ENCODE data around the gene SALL3. TPM values are rescaled to one million over a fixed set of nuclear protein-coding genes. Genes with fewer than 3 reads are reported as not detected.

SALL3 gene
- total RNA-seq, 1 donor from 2014 or later = 0.30 TPM

- intact Hi-C loops (cut with DNase I) = no loop called here
- DNase-seq (ENCODE audit: low spot score) = no peak
These were observed 1.1 kb upstream of the SALL3 start for GRCh38 chr18:78978349-78979055.

DNA sequence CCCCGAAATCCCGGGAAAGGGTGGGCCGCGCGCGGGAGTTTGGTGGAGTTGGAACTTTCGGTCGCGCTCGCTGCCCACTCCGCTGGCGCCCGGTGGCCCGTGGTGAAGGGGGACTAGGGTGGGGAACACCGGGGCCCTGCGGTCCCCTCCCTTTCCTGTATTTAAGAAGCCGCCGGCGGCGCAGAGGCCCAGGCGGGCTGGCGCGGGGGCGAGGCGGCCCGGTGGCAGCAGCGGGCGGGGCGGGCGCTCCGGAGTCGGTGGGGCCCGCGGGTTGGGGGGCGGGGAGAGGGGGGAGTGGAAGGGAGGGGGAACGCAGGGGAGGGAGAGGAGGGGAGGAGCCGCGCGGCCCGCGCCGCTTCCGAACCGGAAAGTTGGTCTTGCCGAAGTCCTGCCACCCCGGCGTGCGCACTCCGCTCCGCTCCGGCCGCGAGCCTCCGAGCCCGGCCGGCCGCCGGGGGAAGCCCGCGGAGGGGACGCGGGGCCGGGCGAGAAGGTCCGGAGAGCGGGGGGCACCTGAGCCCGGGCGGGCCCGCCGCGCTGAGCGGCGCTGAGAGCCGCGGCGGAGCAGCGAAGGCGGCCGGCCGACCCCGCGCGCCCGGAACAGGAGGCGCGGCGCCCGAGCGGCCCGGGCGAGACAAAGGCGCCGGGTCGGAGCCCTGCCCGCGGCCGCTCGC is 425 bp upstream of the SALL3 start:
- no peak for DNase-seq (ENCODE audit: low spot score)
- intact Hi-C loops (cut with DNase I) = no loop called here

- no peak for DNase-seq (ENCODE audit: low spot score)
- intact Hi-C loops (cut with DNase I) = no loop called here
These were observed 707 bp downstream of the SALL3 start for GRCh38 chr18:78980279-78980771.

DNA sequence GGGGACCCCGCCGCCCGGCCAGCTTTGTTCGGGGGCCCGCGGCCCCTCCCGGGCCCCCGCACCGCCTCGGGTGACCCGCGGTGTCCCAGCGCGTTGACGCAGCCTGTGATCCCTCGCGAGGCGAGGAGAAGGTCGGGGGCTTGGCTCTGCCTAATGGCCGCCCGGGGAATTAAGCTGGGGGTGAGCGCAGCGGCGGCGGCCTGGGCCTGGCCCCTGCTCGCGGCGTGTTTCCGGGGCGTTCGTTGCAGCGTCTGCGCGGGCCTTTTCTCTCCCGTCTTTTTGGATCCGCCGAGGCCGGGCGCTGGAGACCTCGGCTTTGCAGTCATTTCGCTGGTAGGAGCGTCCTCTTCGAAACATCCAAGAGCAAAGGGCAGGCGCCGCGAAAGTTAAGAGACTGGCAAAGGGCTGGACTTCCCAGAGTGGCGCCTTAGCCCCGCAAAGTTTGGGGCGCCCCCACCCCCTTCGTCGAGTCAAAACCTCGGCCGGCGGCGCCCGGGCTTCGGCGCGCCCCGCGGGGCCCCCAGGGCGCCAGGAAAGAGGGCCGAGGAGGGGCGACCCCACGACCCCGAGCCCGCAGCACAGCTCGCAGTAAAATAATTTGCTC is 1.3 kb downstream of the SALL3 start:
- intact Hi-C loops (cut with DNase I) = no loop called here
- DNase-seq (ENCODE audit: low spot score) = no peak

DNA sequence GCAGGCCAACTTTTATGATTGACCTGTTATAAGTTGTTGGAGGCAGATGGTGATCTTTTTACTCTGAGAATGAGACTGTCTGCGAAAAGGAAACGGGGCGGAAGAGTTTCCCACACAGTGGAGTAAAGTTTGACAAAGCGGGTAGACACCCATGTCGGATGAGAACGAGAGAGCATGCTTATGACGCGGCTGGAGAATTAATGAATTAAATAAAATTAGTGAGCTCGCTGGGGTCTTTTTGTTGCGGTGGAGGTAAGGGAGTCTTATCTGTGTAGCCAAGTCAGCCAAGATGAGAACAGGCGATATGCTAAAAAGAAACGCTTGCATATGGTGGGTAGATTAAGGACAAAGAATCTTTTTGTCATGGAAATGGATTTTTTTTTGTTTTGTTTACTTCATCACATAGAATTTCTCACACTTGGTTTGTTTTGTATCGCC is 1.8 kb downstream of the SALL3 start:
- no peak for DNase-seq (ENCODE audit: low spot score)
- intact Hi-C loops (cut with DNase I) = no loop called here

GRCh38 chr18:78981989-78982620 is 2.5 kb downstream of the SALL3 start:
- intact Hi-C loops (cut with DNase I) = no loop called here

GRCh38 chr18:78983512-78983911 is 3.9 kb downstream of the SALL3 start:
- intact Hi-C loops (cut with DNase I) = no loop called here
- no peak for DNase-seq (ENCODE audit: low spot score)

More at GRCh38 chr18:78981989-78982620, 2.5 kb downstream of the SALL3 start:
- DNase-seq (ENCODE audit: low spot score) = no peak

DNA sequence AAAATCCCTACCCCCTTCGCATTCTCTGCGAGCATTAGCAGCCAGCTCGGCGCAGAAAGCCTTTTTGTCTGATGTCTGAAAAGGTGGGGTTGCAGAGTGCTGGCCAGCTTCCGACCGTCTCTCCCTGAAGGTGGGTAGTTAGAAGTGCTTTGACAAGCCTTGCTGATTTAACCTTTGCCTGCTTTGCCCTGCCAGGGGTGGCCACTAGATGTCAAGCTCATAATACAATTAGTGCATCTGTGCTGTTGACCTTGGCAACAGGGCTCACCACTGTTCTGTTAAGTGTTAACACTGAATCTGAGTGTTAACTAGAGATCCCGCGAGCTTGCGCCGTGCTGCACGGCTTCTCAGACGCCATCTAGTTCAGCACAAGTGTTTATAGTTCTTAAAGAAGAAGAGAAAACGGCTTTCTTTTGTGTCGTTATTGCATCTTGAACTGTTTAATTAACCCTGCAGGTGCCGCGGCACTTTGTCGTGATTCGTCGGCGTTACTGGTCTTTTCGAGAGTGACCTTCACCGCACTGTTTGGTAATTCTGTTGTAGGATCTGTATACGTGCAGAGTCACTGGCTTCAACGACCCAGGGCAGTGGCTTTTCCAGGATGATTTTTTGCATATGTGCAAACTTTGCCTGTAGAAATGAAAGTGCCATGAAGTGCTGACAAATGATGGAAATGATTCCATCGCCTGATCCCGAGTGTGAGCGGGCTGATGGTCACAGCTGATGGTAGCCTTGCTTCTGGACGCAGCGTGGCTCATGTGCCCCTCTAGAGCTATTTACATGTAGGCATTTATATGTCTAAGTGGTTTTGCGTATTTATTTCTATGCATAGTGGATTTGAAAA is 5.5 kb downstream of the SALL3 start:
- intact Hi-C loops (cut with DNase I) = no loop called here
- no peak for DNase-seq (ENCODE audit: low spot score)

DNA sequence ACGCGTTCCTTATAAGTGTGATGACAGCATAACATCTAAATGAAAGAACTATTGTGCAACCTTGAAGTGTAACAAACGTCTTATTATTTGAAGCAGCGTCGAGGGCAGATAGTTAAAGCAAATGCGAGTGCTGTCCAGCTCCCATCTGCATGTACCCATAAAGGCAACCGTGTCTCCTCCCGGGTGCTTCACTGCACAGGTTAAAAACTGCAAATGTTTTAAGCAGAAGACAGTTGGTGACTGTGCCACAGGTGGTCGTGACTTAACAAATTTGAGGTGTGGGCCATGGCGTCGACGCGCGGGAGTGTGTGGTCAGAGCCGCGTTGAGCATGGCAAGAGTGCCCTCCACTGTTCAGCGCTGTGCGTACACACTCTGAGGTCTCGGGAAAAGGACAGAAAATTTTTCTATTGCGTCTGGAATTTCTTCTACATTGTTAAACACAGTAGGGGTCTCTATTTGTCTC is 6.4 kb downstream of the SALL3 start:
- intact Hi-C loops (cut with DNase I) = no loop called here

GRCh38 chr18:78991446-78991845 is 11.8 kb downstream of the SALL3 start:
- no peak for DNase-seq (ENCODE audit: low spot score)
- intact Hi-C loops (cut with DNase I) = no loop called here

More for the DNA sequence above, 6.4 kb downstream of the SALL3 start:
- no peak for DNase-seq (ENCODE audit: low spot score)

- intact Hi-C loops (cut with DNase I) = no loop called here
- no peak for DNase-seq (ENCODE audit: low spot score)
These were observed 12.7 kb downstream of the SALL3 start for GRCh38 chr18:78992041-78993011.

GRCh38 chr18:78993014-78993926 is 13.7 kb downstream of the SALL3 start:
- intact Hi-C loops (cut with DNase I) = no loop called here
- no peak for DNase-seq (ENCODE audit: low spot score)

- DNase-seq (ENCODE audit: low spot score) = no peak
- intact Hi-C loops (cut with DNase I) = no loop called here
These were observed 14.4 kb downstream of the SALL3 start for GRCh38 chr18:78994000-78994399.

DNA sequence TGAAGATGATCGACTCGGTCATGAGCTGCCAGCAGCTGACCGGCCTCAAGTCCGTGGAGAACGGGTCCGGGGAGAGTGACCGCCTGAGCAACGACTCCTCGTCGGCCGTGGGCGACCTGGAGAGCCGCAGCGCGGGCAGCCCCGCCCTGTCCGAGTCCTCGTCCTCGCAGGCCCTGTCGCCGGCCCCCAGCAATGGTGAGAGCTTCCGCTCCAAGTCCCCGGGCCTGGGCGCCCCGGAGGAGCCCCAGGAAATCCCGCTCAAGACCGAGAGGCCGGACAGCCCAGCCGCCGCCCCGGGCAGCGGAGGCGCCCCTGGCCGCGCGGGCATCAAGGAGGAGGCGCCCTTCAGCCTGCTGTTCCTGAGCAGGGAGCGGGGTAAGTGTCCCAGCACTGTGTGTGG is 14.9 kb downstream of the SALL3 start:
- intact Hi-C loops (cut with DNase I) = no loop called here
- no peak for DNase-seq (ENCODE audit: low spot score)

GRCh38 chr18:78994977-78995582 is 15.5 kb downstream of the SALL3 start:
- intact Hi-C loops (cut with DNase I) = no loop called here
- no peak for DNase-seq (ENCODE audit: low spot score)

- intact Hi-C loops (cut with DNase I) = no loop called here
- no peak for DNase-seq (ENCODE audit: low spot score)
These were observed 16.2 kb downstream of the SALL3 start for GRCh38 chr18:78995740-78996395.

All from cardiac septum (tissue), 1 donor.